A549 (cell line): ENCODE data around the gene RRAGB. TPM values are rescaled to one million over a fixed set of nuclear protein-coding genes. Genes with fewer than 3 reads are reported as not detected.
A peak's percentile ranks its signal among the peaks of the same experiment; 100 is the strongest.
"Not testable (repeated sequence)": the region's sequence is repeated elsewhere in the genome, so short reads cannot be mapped to it uniquely, and the experiment has no call there.

Experiments used
- ATAC-seq, 2 experiments: fragments of 200-7000 bp in 1 of 2; fragments of >200 bp in 1 of 2; cut with Nextera tagmentation in 1 of 2; cut with Tn5 transposase in 1 of 2; 3 replicates each; pipeline versions ENCODE4 v1.8.0 to v1.9.1; 2018 to 2020; ENCODE audit warnings: mild to moderate bottlenecking in 1 of 2, moderate library complexity in 1 of 2
- CTCF ChIA-PET: fragments of 300-600 bp; sonication (Branson Sonifier 250); formaldehyde crosslinking; extraction: SDS; loops from one replicate; lab custom pipeline; 2021; ENCODE audit warnings: antibody characterized with exemption, inconsistent platforms; lab: Yijun Ruan, JAX
- POLR2A ChIA-PET: fragments of 350-600 bp; formaldehyde crosslinking; extraction: SDS; loops from one replicate; lab custom pipeline; 2021; ENCODE audit warnings: antibody characterized with exemption, inconsistent platforms; lab: Yijun Ruan, JAX
- DNase-seq, 2 experiments: peaks; one replicate each; pipeline versions ENCODE4 v3.0.0 to v3.0.0-alpha.2; 2011 to 2016; ENCODE audit warnings: low read depth in 1 of 2, low spot score in 1 of 2
- FAIRE-seq: peaks from 2 replicates; lab custom pipeline; 2011; peaks lifted over from hg19 to GRCh38; lab: Jason Lieb, UNC
- H3K27ac ChIP-seq, 2 experiments: fragments of >200 bp; sonication (Bioruptor Twin); formaldehyde crosslinking; 3 replicates each; pipeline ENCODE4 v1.5.1; 2016 to 2017
- H3K4me1 ChIP-seq: fragments of >200 bp; sonication (Bioruptor Twin); formaldehyde crosslinking; 3 replicates; pipeline ENCODE4 v1.6.1; 2016
- H3K4me2 ChIP-seq: fragments of >200 bp; sonication (Bioruptor Twin); formaldehyde crosslinking; 3 replicates; pipeline ENCODE4 v1.6.1; 2016
- H3K4me3 ChIP-seq: fragments of >200 bp; sonication (Bioruptor Twin); formaldehyde crosslinking; 3 replicates; pipeline ENCODE4 v1.5.1; 2016
- H3K9me3 ChIP-seq: fragments of >200 bp; sonication (Bioruptor Twin); formaldehyde crosslinking; 3 replicates; pipeline ENCODE4 v1.6.1; 2016
- E2F6 ChIP-seq: IDR thresholded peaks from 2 replicates; pipeline ENCODE4 v1.6.1; 2012; ENCODE audit warnings: low read depth, borderline replicate concordance
- EHF ChIP-seq: fragments of 250-450 bp; sonication (Bioruptor Pico); IDR thresholded peaks from 2 replicates; pipeline ENCODE4 v1.5.0; 2020; ENCODE audit warnings: mild to moderate bottlenecking
- FOSB ChIP-seq: fragments of 250-450 bp; sonication (Bioruptor Pico); IDR thresholded peaks from 2 replicates; pipeline ENCODE4 v1.5.0; 2020; ENCODE audit warnings: mild to moderate bottlenecking, moderate library complexity
- HES2 ChIP-seq: fragments of >200 bp; sonication (Bioruptor Twin); formaldehyde crosslinking; IDR thresholded peaks from 2 replicates; pipeline ENCODE4 v1.6.1; 2016
- HOXA7 ChIP-seq: fragments of 250-450 bp; sonication (Bioruptor Pico); IDR thresholded peaks from 2 replicates; pipeline ENCODE4 v1.5.0; 2020; ENCODE audit warnings: mild to moderate bottlenecking, moderate library complexity
- HOXB13 ChIP-seq: fragments of 250-450 bp; sonication (Bioruptor Pico); IDR thresholded peaks from 2 replicates; pipeline ENCODE4 v1.5.0; 2020; ENCODE audit warnings: low read depth, mild to moderate bottlenecking, moderate library complexity
- HOXB5 ChIP-seq: fragments of 250-450 bp; sonication (Bioruptor Pico); IDR thresholded peaks from 2 replicates; pipeline ENCODE4 v1.5.0; 2020; ENCODE audit warnings: mild to moderate bottlenecking, moderate library complexity
- KDM1A ChIP-seq: fragments of 200-600 bp; sonication (generic); IDR thresholded peaks from 2 replicates; pipeline ENCODE4 v1.6.1; 2016; ENCODE audit warnings: low read depth, mild to moderate bottlenecking
- MAZ ChIP-seq: fragments of 150-350 bp; IDR thresholded peaks from 2 replicates; pipeline ENCODE4 v1.6.1; 2014; ENCODE audit warnings: antibody characterized with exemption, low read depth, low read length, borderline replicate concordance
- PHF8 ChIP-seq: fragments of 200-600 bp; sonication (generic); IDR thresholded peaks from 2 replicates; pipeline ENCODE4 v1.6.1; 2016; ENCODE audit warnings: low read depth, mild to moderate bottlenecking, antibody characterized with exemption, moderate library complexity, borderline replicate concordance
- RCOR1 ChIP-seq: fragments of 150-350 bp; IDR thresholded peaks from 2 replicates; pipeline ENCODE4 v1.6.1; 2014; ENCODE audit warnings: antibody characterized with exemption, low read length, low read depth
- SREBF2 ChIP-seq: fragments of 450-650 bp; IDR thresholded peaks from 2 replicates; pipeline ENCODE4 v1.6.1; 2014; ENCODE audit warnings: mild to moderate bottlenecking, moderate library complexity
- TFCP2L1 ChIP-seq: fragments of 250-450 bp; sonication (Bioruptor Pico); IDR thresholded peaks from 2 replicates; pipeline ENCODE4 v1.5.0; 2021; ENCODE audit warnings: mild to moderate bottlenecking
- ZC3H11A ChIP-seq: fragments of 450-650 bp; IDR thresholded peaks from 2 replicates; pipeline ENCODE4 v1.6.1; 2014; ENCODE audit warnings: antibody characterized with exemption, mild to moderate bottlenecking
- ZNF302 ChIP-seq: fragments of 250-450 bp; sonication (Bioruptor Pico); IDR thresholded peaks from 2 replicates; pipeline ENCODE4 v1.9.0; 2021; ENCODE audit warnings: inconsistent platforms, mild to moderate bottlenecking, moderate library complexity
- WGBS: methylation state at CpG from one replicate; pipeline ENCODE4 v1.1.6; 2017; ENCODE audit errors: missing lambda C conversion rate; 5-methylcytosine and 5-hydroxymethylcytosine counted together
- polyA plus RNA-seq, 4 experiments: library from polyadenylated mRNA; depleted of rRNA in 3 of 4; stranded (reverse); fragments of >200 nt; fragmentation: RNase III in 1 of 4; extraction: RNeasy Plus Mini Kit Qiagen cat#74134 plus additional on column Dnase treatment in 1 of 4; gene quantifications; 2 replicates in 3 of 4; 3 replicates in 1 of 4; pipeline ENCODE4 v1.2.3, GENCODE V29; 2011 to 2017
- TF ChIP-seq, protein P1 (sequence below): fragments of >200 bp; sonication (Bioruptor Twin); formaldehyde crosslinking; IDR thresholded peaks from 3 replicates; pipeline ENCODE4 v1.6.1; 2016
- TF ChIP-seq, protein P2 (sequence below): IDR thresholded peaks from 2 replicates; pipeline ENCODE4 v1.6.1; 2012

RRAGB gene
- polyA plus RNA-seq, 2 of the 4 experiments (the other 2 are of a cell fraction) = 12.3 to 23.1 TPM

DNA sequence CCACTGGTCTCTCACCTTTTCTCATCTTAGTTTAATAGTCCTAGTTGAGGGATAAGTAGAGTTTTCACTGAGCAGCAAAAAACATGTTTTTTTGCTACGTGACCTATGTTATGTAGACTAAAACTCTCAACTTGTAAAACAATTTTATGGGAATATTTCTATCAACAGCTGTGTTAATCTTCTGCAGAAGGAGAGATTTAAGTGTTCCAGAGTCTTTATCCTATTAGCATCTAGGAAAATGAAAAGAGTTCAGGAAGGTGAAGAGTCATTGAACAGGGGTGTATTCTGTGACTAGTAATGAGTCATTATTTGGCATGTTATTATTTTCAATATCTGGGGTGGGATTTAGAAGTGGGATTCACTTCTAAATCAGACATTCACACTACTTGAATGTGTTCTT lies 41.9 kb downstream of the RRAGB start:
- H3K27ac ChIP-seq = no peak overlapping the region
- TF ChIP-seq FOSB (CRISPR knock-in tag) (no peak), ZC3H11A (no peak), MAZ (no peak), HES2 (no peak), E2F6 (no peak), HOXB5 (CRISPR knock-in tag) (no peak), PHF8 (no peak), KDM1A (no peak), ZNF302 (CRISPR knock-in tag) (no peak)
- TF ChIP-seq, protein P1, sequence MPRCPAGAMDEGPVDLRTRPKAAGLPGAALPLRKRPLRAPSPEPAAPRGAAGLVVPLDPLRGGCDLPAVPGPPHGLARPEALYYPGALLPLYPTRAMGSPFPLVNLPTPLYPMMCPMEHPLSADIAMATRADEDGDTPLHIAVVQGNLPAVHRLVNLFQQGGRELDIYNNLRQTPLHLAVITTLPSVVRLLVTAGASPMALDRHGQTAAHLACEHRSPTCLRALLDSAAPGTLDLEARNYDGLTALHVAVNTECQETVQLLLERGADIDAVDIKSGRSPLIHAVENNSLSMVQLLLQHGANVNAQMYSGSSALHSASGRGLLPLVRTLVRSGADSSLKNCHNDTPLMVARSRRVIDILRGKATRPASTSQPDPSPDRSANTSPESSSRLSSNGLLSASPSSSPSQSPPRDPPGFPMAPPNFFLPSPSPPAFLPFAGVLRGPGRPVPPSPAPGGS = no peak
- TF ChIP-seq, all 56 proteins: peak for 0
- 92% methylated on average over 1 of the region's 1 CpG for WGBS
- no peak for FAIRE-seq
- no peak for ATAC-seq
- no peak for DNase-seq
- ChIA-PET CTCF (no interaction called here), POLR2A (no interaction called here)
- Histone ChIP-seq H3K9me3 (no peaks in the 10 kb centered on the region), H3K4me1 (no peaks in the 10 kb centered on the region), H3K4me3 (no peak overlapping the region), H3K4me2 (no peak overlapping the region)

- no peak for TF ChIP-seq EHF (CRISPR knock-in tag)
- TF ChIP-seq HOXB5 (CRISPR knock-in tag) = no peak
- no peak for TF ChIP-seq ZC3H11A
- no peak for TF ChIP-seq FOSB (CRISPR knock-in tag)
- TF ChIP-seq HOXA7 (CRISPR knock-in tag) = no peak
- no peak for TF ChIP-seq MAZ
- TF ChIP-seq SREBF2 = no peak
- TF ChIP-seq, protein P2, sequence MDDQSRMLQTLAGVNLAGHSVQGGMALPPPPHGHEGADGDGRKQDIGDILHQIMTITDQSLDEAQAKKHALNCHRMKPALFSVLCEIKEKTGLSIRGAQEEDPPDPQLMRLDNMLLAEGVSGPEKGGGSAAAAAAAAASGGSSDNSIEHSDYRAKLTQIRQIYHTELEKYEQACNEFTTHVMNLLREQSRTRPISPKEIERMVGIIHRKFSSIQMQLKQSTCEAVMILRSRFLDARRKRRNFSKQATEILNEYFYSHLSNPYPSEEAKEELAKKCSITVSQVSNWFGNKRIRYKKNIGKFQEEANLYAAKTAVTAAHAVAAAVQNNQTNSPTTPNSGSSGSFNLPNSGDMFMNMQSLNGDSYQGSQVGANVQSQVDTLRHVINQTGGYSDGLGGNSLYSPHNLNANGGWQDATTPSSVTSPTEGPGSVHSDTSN = no peak
- no peak for TF ChIP-seq E2F6
- TF ChIP-seq TFCP2L1 (CRISPR knock-in tag) = no peak
- no peak for TF ChIP-seq HOXB13 (CRISPR knock-in tag)
- TF ChIP-seq RCOR1 = no peak
- CTCF ChIA-PET = no interaction called here
- POLR2A ChIA-PET = no interaction called here
- no peaks in the 10 kb centered on the region for H3K9me3 ChIP-seq
- H3K4me2 ChIP-seq = no peak overlapping the region
- ATAC-seq (no peak), FAIRE-seq (peak; percentile 92), DNase-seq (no peak)
- H3K4me3 ChIP-seq = no peak overlapping the region
- no peak overlapping the region for H3K27ac ChIP-seq
- 40% methylated on average over 1 of the region's 1 CpG for WGBS
- no peaks in the 10 kb centered on the region for H3K4me1 ChIP-seq
These were observed 49.6 kb downstream of the RRAGB start for GRCh38 chrX:55767100-55767499.

- H3K4me3 ChIP-seq, H3K27ac ChIP-seq, H3K4me1 ChIP-seq, H3K9me3 ChIP-seq, H3K4me2 ChIP-seq, POLR2A ChIA-PET, ATAC-seq, CTCF ChIA-PET, FAIRE-seq, DNase-seq: not testable (repeated sequence)
- 64% methylated on average over 6 of the region's 6 CpGs for WGBS
These were observed 56.9 kb downstream of the RRAGB start for GRCh38 chrX:55774419-55774818.
